SK-N-MC (cell line): Measurements from ENCODE around the gene SFRP5.

ENCODE experiments used
- EZH2 ChIP-seq: fragments of 200-600 bp; sonication (generic); IDR thresholded peaks from one replicate; pipeline ENCODE4 v1.6.1; 2017; ENCODE audit warnings: antibody characterized with exemption
- FOXP2 ChIP-seq: optimal IDR thresholded peaks from 2 replicates; pipeline ENCODE3; 2011; ENCODE audit warnings: mild to moderate bottlenecking, moderate library complexity; ENCODE audit not compliant: insufficient read depth; ENCODE audit errors: extremely low read length, control extremely low read depth
- POLR2AphosphoS5 ChIP-seq: IDR thresholded peaks from 2 replicates; pipeline ENCODE4 v1.6.1; 2012; ENCODE audit warnings: mild to moderate bottlenecking, low read depth, low read length, borderline replicate concordance

- no peak for TF ChIP-seq EZH2
- TF ChIP-seq POLR2AphosphoS5, result no peak
- no peak for TF ChIP-seq FOXP2
These were observed 33.2 kb downstream of the SFRP5 start for GRCh38 chr10:97738616-97739015.
